Epidermal melanocyte (primary cell): ENCODE measurements around the gene NRCAM.

ENCODE experiments used
- DNase-seq: peaks from one replicate; pipeline ENCODE4 v3.0.0; 2011; ENCODE audit warnings: low spot score; ENCODE audit not compliant: insufficient read length

NRCAM gene

DNA sequence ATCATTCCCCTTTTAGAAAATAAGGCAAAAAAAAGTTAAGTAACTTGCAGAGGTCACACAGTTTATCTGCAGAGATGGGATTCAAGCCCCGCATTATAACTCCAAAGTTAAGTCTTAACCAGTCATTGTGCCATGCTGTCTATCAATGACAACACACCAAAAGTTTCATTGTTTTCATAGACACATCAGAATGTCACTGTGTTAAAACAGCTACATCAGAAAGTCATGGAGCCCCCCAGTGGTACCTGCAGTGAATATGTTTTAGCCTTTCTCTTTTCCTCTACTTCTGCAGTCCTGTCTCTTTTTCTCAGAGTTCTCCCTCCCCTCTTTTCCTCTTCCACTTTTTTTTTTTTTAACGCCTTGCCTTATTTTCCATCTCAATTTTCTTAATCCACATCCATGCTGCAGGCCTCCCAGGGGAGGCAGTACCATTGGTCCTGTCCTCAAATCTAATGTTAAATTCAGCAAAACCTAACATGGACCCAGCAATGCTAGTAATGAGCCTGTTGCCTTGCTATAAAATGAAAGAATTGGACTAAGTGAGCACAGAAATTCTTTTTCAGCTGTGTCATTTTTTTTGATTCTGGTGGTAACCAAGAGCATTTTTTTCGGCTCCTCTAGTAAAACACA, 3.8 kb upstream of the NRCAM start:
- peak; percentile 37 for DNase-seq

DNA sequence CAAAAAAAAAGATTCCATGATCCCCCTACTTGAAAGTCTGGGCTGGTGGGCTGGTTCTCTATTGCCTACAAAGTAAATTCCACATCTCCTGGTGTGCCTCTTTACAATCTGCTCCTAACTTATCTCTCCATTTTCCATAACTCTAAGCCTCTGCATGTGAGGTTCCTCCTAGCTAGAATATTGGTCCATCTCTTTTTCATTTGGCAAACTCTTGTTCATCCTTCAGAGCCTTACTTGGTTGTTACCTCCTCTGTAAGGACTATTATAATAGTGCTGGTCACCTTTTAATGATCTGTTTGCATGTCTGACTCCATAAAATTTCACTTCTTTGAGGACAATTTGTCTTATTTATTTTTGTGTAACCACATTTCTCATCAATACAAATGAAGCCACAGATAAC, 1.6 kb upstream of the NRCAM start:
- DNase-seq: no peak

DNA sequence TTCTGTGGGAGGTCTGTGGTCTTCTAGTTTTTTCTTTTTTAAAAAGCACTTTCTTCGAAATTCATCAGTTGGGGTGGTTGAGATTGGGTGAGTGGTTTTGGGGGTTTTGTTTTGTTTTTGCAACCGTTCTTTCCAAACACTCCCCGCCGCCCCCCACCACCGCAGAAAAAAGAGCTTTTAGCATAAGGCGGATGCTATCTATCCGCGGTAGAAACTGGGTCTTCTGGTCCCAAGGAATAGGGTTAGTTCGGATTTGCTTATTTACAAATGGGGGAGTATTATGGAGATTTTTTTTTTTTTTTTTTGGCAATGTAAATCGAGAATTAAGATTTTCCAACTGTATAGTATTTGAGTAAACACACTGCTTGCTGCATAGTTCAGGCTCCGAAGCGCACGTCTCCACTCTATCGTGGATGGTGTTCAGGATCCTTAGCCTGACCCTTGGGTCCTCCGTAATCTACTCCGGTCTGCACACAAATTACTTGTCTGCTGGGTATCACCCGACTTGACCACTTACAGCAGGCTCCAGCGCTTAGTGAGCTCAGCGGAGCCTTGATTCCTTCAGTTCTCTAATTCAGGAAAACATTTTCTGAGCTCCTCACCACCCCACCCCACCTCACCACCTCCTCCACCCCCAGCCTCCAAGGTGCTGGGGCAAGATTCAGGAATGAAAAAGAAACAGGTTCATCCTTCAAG, 757 bp upstream of the NRCAM start:
- no peak for DNase-seq

DNA sequence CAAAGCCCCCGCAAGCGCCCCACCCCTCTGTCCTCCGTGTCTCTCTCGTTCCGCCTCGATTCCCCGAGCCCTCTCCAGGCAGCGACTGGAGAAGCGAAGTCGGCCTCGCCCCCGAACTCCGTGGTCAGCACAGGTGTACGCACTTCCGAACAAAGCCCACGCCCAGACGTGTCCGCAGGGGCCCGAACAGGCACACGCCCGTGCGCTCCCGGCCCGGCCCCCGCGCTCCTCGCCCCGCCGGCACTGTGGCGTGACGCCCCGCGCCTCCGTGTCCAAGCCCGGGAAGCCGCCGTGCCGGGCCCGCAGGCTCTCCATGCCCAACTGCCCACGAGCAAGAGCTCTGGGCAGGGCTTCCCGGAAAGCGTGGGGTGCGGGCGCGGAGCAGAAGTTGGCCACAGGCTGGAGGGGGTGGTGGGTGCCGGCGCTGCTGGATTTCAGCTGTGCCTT, 662 bp downstream of the NRCAM start:
- no peak for DNase-seq

DNA sequence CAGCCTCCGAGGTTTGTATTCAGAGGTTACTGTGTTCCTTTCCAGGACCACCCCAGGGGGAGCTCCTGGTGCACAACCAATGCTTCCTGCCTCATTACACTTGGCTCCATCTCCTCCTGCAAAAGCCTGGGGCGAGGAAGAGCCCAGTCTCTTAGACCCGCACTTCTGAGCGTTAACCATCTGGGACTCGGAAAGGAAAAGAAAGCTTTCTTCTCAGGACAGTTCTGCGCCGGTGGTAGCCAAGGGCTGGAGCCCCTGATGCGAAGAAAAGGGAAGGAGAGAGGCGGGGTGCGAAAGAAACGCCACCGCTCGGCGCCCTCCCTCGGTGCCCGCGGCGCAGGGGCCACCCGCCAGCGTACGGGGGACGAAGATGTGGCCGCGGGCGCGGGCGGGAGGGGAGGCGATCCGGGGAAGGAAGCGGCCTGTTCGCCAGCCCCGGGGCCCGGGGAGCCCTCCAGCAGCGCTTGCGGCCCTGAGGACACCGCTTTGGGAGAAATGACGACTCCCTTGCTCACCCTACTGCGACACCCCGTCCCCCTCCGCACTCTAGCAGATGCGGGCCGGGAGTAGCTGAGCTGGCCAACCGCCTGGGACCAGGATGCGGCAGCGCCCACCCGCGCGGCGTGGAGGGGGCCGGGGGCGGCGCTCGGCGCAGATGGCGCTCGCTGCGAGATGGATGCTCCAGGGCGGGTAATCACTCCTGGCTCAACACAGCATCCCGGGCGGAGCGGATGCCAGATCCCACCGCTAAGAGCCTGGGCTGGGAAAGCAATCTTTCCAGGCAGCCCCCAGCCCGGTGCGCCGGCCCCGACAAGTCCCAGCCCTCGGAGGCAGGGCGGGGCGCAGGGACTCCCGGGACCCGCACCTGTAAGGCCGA, 1.3 kb downstream of the NRCAM start:
- peak; percentile 55 for DNase-seq

DNA sequence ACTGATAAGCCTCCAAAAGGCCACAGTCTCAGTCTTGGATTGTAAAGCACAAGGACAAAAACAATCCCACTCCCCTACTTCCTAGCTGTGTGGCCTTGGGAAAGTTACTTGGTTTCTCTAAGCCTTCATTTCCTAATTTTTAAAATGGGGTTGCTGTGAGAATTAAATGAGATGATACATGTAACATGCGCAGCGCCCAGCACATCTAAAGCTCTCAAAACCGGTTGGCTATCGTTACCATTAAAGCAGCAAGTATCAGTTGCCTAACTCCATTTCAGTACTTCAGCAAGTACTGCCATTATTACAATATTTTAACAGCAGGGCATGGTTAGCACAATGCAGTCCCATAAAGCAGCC, 1.9 kb downstream of the NRCAM start:
- no peak for DNase-seq

DNA sequence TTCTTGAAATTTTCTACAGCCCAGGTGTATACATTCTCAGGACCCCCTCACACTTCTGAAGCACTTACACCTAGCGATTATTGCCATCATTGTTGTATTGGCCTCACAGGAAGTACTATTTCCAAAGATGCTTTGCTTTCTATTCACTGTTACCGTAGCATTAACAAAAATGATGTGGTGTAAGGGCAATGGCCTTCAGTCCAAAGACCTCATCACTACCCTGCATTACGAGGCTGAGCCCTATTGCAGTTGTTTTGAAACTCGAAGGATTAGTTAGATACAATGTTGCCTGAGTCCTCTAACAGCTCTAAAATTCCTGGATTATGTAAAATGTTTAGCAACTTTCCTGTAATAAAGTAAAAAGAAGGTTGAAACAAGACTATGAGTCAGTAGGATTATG, 2.9 kb downstream of the NRCAM start:
- DNase-seq: no peak

DNA sequence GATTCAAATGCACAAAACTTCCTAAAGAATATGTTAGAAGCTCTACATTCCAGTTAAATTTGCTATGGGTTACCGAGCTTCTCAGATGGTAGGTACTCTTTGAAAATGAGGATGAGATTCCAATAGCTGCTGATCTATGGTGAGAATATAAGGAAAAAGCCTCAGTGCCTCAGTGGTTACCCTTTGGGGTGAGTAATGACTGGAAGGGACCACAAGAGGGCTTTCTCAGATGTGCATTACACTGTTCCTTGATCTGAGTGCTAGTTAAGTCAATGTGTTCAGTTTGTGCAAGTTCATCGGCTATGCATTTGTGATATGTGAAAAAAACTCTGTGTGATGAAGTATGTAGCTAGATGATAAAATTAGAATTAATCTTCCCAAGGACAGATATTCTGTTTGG, 3.5 kb downstream of the NRCAM start:
- DNase-seq: peak; percentile 37

DNA sequence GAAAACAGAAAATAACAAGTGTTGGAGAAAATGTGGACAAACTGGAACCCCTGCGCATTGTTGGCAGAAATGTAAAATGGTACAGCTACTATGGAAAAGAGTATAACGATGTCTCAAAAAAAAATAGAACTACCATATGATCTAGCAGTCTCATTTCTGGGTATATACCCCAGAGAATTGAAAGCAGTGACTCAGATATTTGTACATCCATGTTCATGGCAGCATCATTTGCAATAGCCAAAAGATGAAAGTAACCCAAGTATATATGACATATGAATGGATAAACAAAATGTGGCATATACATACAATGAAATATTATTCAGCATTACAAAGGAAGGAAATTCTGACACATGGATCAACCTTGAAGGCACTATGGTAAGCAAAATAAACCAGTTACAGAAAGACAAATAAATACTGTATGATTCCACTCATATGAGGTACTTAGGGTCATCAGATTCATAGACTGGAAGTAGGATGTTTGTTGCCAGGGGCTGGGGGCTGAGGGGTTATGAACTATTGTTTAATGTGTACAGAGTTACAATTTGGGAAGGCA, 4.9 kb downstream of the NRCAM start:
- no peak for DNase-seq

DNA sequence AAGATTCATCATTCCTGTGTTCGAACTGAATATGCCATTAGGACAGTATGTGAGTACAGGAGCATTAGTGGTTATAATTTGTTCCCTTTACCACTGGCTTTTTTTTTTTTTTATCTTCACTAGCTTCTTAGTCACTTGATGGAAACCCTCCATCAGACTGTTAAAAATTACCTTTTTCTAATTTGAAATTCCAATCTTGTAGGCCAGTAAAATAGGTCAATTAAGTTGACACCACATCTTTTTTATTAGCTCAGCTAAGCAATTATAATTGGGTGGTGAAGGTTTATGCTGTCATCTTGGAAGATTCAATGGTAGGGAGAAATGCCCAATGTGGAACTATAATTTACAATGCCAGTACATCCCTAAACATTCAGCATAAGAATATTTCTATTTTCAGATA, 6.1 kb downstream of the NRCAM start:
- DNase-seq: no peak

DNA sequence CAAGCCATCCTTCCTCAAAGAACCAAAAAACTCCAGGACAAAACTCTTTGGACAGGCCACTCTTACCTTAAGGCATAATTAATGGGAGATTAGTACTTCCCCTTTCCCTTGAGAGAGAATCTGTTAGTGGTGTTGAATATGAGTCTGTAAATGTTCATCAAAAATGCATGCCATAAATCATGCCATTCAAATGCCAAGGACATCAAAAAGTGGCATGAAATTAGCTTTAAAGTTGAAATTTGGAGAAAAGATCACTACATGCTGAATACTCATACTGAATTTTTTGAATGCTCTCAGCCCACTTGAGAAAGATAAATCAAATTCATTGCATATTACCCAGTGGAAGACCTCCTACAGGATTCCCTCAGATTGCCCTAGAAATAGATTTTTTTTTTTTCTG, 6.7 kb downstream of the NRCAM start:
- DNase-seq: no peak

DNA sequence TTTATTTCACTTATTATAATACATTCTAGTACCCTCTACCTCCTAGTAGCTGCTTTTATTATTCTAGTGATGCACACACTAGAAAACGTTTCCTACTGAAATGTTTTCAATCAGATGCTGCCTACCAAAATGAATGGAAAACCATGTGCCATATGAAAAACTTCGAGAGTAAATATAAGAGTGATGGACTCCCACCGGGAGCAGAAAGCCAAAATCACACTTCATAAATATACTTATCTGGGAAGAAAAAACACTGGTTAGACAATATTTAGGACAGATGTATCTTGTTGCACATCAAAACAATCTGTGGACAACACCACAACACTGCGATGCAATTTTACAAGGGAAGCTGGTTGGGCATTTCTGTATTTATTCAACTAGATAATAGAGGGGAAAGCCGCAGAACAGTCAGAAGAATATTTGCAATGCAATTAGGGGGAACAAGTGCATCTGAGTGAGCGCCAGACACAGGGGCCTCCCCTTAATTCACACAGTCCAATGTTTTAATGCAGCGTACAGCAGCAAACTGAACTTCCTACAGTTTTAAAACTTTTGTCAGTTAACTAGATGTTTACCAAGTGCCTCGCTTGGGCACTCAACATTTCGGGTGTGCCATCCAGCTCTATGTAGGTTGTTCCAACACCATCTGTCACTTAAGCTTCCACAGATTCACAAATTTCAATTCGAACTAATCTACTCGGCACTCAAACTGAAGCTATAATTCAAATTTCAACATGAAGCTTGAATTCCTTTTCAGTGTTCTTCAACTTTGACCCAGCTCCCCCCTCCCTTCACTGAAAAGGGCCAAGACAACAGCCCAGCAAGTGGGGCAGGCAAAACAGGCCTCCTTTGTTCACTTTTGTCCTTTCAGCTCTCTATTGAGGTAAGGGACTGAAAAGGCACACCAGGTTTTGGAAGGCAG, 7.4 kb downstream of the NRCAM start:
- no peak for DNase-seq

DNA sequence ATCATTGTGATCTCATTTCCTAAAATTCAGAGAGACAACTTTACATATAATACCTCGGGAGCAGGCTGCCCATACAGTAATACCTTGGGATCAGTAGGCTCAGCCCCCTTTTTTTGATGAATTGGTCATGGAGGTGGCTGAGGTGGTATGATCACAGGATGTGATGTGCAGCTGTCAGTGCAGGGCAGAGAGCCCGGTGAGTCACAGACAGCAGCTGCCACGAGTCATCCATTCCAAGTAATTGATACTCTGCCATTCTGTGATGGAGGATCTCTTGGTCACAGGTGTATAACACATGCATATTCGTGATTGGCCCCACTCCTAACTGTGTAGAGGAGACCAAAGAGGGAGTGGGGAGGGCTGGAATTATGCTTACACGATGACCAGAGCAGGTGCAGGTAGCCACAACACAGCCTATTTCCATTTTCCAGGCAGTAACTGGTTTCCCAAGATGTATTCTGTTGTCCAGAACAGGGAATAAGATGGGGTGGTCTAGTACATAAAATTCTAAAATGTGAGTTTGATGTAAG, 14.1 kb downstream of the NRCAM start:
- DNase-seq: no peak

DNA sequence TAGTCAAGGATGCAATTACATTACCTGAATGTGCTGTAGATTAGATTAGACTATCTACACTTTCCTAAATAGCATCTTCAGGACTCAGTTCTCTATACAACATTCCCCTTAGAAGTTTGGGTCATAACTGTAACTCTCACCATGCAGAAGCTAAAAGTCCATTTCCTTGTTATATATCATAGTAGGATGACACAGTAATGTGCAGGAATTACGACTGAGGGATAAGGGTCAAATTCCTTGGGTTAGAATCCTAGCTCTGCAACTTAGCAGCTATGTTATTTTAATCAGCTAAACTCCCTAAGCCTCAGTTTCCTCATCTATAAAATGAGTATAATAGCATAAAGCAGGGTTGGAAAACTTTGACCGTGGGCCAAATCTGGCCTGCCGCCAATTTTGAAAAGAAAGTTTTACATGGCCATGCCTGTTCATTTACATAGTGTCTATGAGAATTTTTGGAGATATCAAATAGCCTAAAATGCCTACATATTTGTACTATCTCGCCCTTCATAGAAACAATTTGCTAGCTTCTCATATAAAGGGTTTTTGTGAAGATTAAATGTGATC, 14.8 kb downstream of the NRCAM start:
- no peak for DNase-seq

DNA sequence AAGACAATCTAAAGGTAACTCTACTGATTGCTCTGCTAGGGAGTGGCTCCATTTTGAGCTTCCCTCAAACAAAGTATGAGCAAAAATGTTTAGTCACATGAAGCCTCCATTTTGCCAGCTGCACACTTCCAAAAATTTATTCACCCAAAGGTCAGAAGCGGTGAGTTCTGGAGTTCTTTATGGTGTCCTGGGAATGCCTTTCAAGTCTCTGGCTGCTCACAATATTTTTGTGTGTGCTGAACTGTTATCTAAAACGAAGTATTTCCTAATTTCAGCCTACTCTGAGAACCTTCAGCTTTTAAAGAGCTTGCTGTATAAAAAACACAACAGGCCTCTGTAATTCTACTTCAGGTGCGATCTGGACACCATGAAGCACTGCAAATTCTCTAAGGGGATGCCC, 15.6 kb downstream of the NRCAM start:
- DNase-seq: no peak

DNA sequence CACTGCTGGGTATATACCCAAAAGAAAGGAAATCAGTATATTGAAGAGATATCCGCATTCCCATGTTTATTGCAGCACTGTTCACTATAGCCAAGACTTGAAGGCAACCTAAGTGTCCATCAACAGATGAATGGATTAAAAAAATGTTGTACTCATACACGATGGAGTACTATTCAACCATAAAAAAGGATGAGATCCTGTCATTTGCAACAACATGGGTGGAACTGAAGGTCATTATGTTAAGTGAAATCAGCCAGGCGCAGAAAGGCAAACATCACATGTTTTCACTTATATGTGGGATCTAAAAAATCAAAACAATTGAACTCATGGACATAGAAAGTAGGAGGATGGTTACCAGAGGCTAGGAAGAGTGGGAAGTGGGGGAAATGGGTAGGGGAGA, 19.3 kb downstream of the NRCAM start:
- no peak for DNase-seq

DNA sequence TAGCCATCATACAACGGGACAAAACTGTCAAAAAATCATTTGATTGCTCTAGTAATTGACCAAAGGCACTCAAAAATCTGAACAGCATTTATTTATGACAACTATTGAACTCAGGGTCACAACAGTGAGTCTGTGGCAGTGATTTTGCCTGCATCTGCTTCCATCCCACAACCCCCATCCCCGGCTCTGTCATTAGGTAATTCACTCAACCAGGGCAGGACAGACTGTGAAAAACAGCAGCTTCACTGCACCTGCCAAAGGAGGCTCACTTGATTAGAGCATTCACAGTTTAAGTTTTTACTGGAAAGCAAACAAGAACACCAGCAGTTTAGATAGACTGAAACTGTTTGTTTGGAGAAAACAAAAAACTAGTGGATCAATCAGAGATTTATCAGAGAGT, 22.2 kb downstream of the NRCAM start:
- no peak for DNase-seq

DNA sequence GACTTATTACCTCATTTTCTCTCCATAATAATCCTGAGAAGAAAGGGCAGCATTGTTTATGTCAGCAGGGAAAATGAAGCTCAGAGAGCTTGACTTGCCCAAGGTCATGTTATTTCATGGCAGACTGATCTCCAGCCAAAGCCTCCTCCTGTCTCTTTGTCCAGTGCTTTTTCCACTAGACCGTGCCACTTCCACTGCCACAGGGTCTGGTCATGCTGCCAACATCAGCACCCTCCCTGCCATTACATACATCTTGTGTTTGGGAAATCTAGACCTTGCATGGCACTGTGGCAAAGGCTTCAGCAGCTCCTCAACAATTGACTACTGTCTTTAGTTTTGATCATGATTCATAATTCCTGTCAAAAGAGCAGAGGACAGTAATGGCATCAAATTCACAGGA, 25.1 kb downstream of the NRCAM start:
- no peak for DNase-seq

DNA sequence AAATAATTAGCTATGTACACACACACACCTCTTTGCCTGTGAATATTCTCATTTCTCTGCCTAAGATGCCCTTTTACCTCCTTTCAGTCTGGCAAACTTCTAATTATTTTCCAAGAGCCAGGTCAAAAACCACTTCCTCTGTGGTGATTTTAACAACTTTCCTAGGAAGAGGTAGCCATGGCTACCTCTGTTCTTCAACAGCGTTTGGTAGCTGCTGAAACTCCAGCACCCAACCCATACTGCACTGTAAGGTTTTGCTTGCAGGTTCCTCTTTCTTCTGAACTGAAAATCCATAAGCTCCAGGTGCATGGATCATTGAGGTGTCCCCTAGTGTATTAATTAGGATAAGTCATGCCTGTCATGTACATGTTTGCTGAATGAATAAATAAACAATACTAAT, 25.6 kb downstream of the NRCAM start:
- DNase-seq: no peak

DNA sequence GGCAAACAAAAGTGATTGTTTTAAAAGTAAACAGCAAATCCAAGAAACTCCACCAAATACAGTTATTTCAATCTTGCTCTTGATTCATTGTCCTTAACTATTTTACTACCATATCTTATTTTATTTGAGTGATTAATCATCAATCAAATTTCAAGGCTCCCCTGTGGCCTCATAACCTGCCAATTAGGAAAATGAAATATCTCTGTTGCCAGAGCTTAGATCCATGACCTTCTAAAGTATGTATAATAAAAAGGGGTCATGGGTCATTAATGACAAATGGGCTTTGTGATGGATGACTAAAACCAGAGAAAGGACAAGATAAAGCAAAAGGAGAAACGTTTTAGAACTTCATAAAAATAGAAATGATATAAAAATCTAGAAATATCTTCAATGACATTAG, 28.5 kb downstream of the NRCAM start:
- no peak for DNase-seq
